Neuronal stem cell (in vitro differentiated cells): ENCODE measurements around the gene SMAD6.
A peak's percentile ranks its signal among the peaks of the same experiment; 100 is the strongest.

Experiments used
- DNase-seq: peaks from one replicate; pipeline ENCODE4 v3.0.0-alpha.2; 2013; ENCODE audit warnings: low spot score
- H2AFZ ChIP-seq: one replicate; pipeline ENCODE4 v1.6.1; 2013; ENCODE audit warnings: mild to moderate bottlenecking, low read length, inconsistent platforms
- H2AK5ac ChIP-seq: 2 replicates; pipeline ENCODE4 v1.6.1; 2013; ENCODE audit warnings: low read depth, mild to moderate bottlenecking, inconsistent platforms, low read length, moderate library complexity, mixed read lengths
- H2BK120ac ChIP-seq: 2 replicates; pipeline ENCODE4 v1.6.1; 2013; ENCODE audit warnings: low read depth, mild to moderate bottlenecking, inconsistent platforms, low read length, moderate library complexity, mixed read lengths
- H2BK12ac ChIP-seq: one replicate; pipeline ENCODE4 v1.6.1; 2013; ENCODE audit warnings: low read length, inconsistent platforms
- H2BK15ac ChIP-seq: 2 replicates; pipeline ENCODE4 v1.6.1; 2013; ENCODE audit warnings: mild to moderate bottlenecking, low read length, inconsistent platforms, mixed read lengths
- H2BK5ac ChIP-seq: one replicate; pipeline ENCODE4 v1.6.1; 2013; ENCODE audit warnings: inconsistent platforms, mild to moderate bottlenecking, low read length, moderate library complexity
- H3K14ac ChIP-seq: one replicate; pipeline ENCODE4 v1.6.1; 2013; ENCODE audit warnings: low read length, inconsistent platforms
- H3K18ac ChIP-seq: 2 replicates; pipeline ENCODE4 v1.6.1; 2013; ENCODE audit warnings: low read length, inconsistent platforms
- H3K23ac ChIP-seq: 2 replicates; pipeline ENCODE4 v1.6.1; 2013; ENCODE audit warnings: low read depth, mild to moderate bottlenecking, mixed read lengths, low read length, inconsistent platforms; ENCODE audit not compliant: poor library complexity
- H3K27ac ChIP-seq: replicated peaks from 3 replicates; pipeline ENCODE4 v1.5.1; 2013; ENCODE audit warnings: low read length, inconsistent platforms
- H3K27me3 ChIP-seq, 3 experiments: 2 replicates each; pipeline ENCODE4 v1.6.1; 2013; ENCODE audit warnings: low read length in 3 of 3, mild to moderate bottlenecking in 2 of 3, inconsistent platforms in 1 of 3, low read depth in 1 of 3, mixed read lengths in 1 of 3, moderate library complexity in 1 of 3; ENCODE audit not compliant: control insufficient read depth in 3 of 3, insufficient read depth in 3 of 3
- H3K36me3 ChIP-seq, 2 donors: replicated peaks in 1 of 2; 2 replicates each; pipeline ENCODE4 v1.6.1; 2013; ENCODE audit warnings: low read length in 2 of 2; ENCODE audit not compliant: control insufficient read depth in 2 of 2, insufficient read depth in 2 of 2
- H3K4ac ChIP-seq: 2 replicates; pipeline ENCODE4 v1.6.1; 2013; ENCODE audit warnings: inconsistent platforms, mild to moderate bottlenecking, low read length, moderate library complexity
- H3K4me1 ChIP-seq, 2 donors: 1 replicate in 1 of 2; 2 replicates in 1 of 2; pipeline ENCODE4 v1.6.1; 2013; ENCODE audit warnings: low read length in 2 of 2, low read depth in 1 of 2; ENCODE audit not compliant: control insufficient read depth in 2 of 2, insufficient read depth in 1 of 2
- H3K4me2 ChIP-seq: one replicate; pipeline ENCODE4 v1.6.1; 2013; ENCODE audit warnings: mild to moderate bottlenecking, low read length, inconsistent platforms; ENCODE audit not compliant: insufficient read depth, poor library complexity, severe bottlenecking
- H3K4me3 ChIP-seq, 2 donors: 2 replicates each; pipeline ENCODE4 v1.5.1; 2013; ENCODE audit warnings: low read length in 2 of 2, mild to moderate bottlenecking in 2 of 2, inconsistent platforms in 1 of 2, moderate library complexity in 1 of 2
- H3K79me1 ChIP-seq: one replicate; pipeline ENCODE4 v1.6.1; 2013; ENCODE audit warnings: low read depth, mild to moderate bottlenecking, inconsistent platforms, low read length, moderate library complexity
- H3K9ac ChIP-seq: one replicate; pipeline ENCODE4 v1.6.1; 2013; ENCODE audit warnings: mild to moderate bottlenecking, low read depth, low read length, inconsistent platforms; ENCODE audit not compliant: poor library complexity
- H3K9me3 ChIP-seq, 2 donors: replicated peaks in 1 of 2; 2 replicates each; pipeline versions ENCODE3 to v1.6.1; 2013; ENCODE audit warnings: low read length in 2 of 2, mild to moderate bottlenecking in 2 of 2, inconsistent platforms in 1 of 2, low read depth in 1 of 2, mixed read lengths in 1 of 2, moderate library complexity in 1 of 2; ENCODE audit not compliant: control insufficient read depth in 2 of 2, insufficient read depth in 1 of 2
- H4K8ac ChIP-seq: one replicate; pipeline ENCODE4 v1.6.1; 2013; ENCODE audit warnings: low read depth, mild to moderate bottlenecking, inconsistent platforms, low read length, moderate library complexity
- H4K91ac ChIP-seq: one replicate; pipeline ENCODE4 v1.6.1; 2013; ENCODE audit warnings: low read length, low read depth, mild to moderate bottlenecking, inconsistent platforms; ENCODE audit not compliant: poor library complexity
- WGBS, 2 donors: extraction: QIAGEN DNeasy Blood & Tissue Kit; methylation state at CpG; one replicate each; pipeline ENCODE4 v1.1.7; 2013; ENCODE audit warnings: missing lambda C conversion rate in 2 of 2, mixed read lengths in 1 of 2; ENCODE audit not compliant: insufficient read length in 2 of 2, insufficient replicate concordance in 1 of 2; ENCODE audit errors: extremely low coverage in 2 of 2; 5-methylcytosine and 5-hydroxymethylcytosine counted together

The SMAD6 gene

GRCh38 chr15:66702787-66703539, 927 bp downstream of the SMAD6 start:
- H2AK5ac ChIP-seq: peak overlapping the region; percentile 28
- peak overlapping the region; percentile 63 for H2BK12ac ChIP-seq
- no CpG with 5 or more reads among the region's 95 CpGs for WGBS, 2 donors
- peak overlapping the region; percentile 96 for H3K18ac ChIP-seq
- H3K23ac ChIP-seq: peak overlapping the region; percentile 50
- peak overlapping the region; percentile 85 for H2AFZ ChIP-seq
- no peaks in the 10 kb centered on the region for H3K36me3 ChIP-seq
- peaks cover 0 to 31% (median 0%) of the 10 kb centered on the region in 3 experiments for H3K27me3 ChIP-seq
- H3K4me3 ChIP-seq: peak overlapping the region; percentile 55 to 83
- H3K4ac ChIP-seq: no peak overlapping the region
- H3K9ac ChIP-seq: peak overlapping the region; percentile 88
- no peak overlapping the region for H2BK120ac ChIP-seq
- no peaks in the 10 kb centered on the region for H3K9me3 ChIP-seq
- H2BK5ac ChIP-seq: no peak overlapping the region
- H3K79me1 ChIP-seq: no peaks in the 10 kb centered on the region
- H3K14ac ChIP-seq: no peak overlapping the region
- peak overlapping the region; percentile 50 for H2BK15ac ChIP-seq
- H3K27ac ChIP-seq: no peak overlapping the region
- H3K4me1 ChIP-seq: peaks cover 19 to 35% of the 10 kb centered on the region in 2 donors
- no peak for DNase-seq
- no peak overlapping the region for H4K91ac ChIP-seq
- no peak overlapping the region for H4K8ac ChIP-seq
- H3K4me2 ChIP-seq: peak overlapping the region; percentile 89

GRCh38 chr15:66703540-66703941, 1.5 kb downstream of the SMAD6 start:
- no peaks in the 10 kb centered on the region for H3K9me3 ChIP-seq
- H2BK15ac ChIP-seq: no peak overlapping the region
- H2AK5ac ChIP-seq: peak overlapping the region; percentile 68
- peak overlapping the region; percentile 63 for H3K23ac ChIP-seq
- peak overlapping the region; percentile 89 for H3K9ac ChIP-seq
- H3K79me1 ChIP-seq: no peaks in the 10 kb centered on the region
- H3K18ac ChIP-seq: peak overlapping the region; percentile 96
- H3K4me2 ChIP-seq: peak overlapping the region; percentile 89
- no peak overlapping the region for H3K14ac ChIP-seq
- no peak overlapping the region for H3K4ac ChIP-seq
- no CpG with 5 or more reads among the region's 59 CpGs for WGBS, 2 donors
- no peak overlapping the region for H4K91ac ChIP-seq
- no peak overlapping the region for H3K27ac ChIP-seq
- H4K8ac ChIP-seq: no peak overlapping the region
- H3K4me1 ChIP-seq: peaks cover 19 to 33% of the 10 kb centered on the region in 2 donors
- H3K4me3 ChIP-seq: peak overlapping the region; percentile 55 to 83
- peak overlapping the region; percentile 63 for H2BK12ac ChIP-seq
- H2BK120ac ChIP-seq: peak overlapping the region; percentile 11
- DNase-seq: no peak
- H2AFZ ChIP-seq: peak overlapping the region; percentile 85
- H3K27me3 ChIP-seq: peaks cover 0 to 31% (median 0%) of the 10 kb centered on the region in 3 experiments
- H3K36me3 ChIP-seq: peaks cover 0 to under 1% of the 10 kb centered on the region in 2 donors
- H2BK5ac ChIP-seq: no peak overlapping the region

- Histone ChIP-seq H3K4me3 (peak overlapping the region; percentile 55 to 83), H3K4ac (no peak overlapping the region), H2BK120ac (peak overlapping the region; percentile 11), H3K23ac (no peak overlapping the region), H4K91ac (peak overlapping the region; percentile 41), H2BK15ac (no peak overlapping the region), H3K9me3 (no peaks in the 10 kb centered on the region), H2AK5ac (peak overlapping the region; percentile 68), H3K27ac (no peak overlapping the region), H3K27me3 (peaks cover 0 to 31% (median 0%) of the 10 kb centered on the region in 3 experiments), H3K14ac (no peak overlapping the region), H3K4me2 (peak overlapping the region; percentile 89), H4K8ac (no peak overlapping the region), H2BK12ac (no peak overlapping the region), H3K9ac (peak overlapping the region; percentile 89), H3K36me3 (peaks cover 0 to 2% of the 10 kb centered on the region in 2 donors), H2BK5ac (no peak overlapping the region), H3K4me1 (peaks cover 19 to 31% of the 10 kb centered on the region in 2 donors), H3K79me1 (no peaks in the 10 kb centered on the region), H2AFZ (peak overlapping the region; percentile 85), H3K18ac (peak overlapping the region; percentile 96)
- DNase-seq: no peak
- WGBS, 2 donors: no CpG with 5 or more reads among the region's 30 CpGs
Measured at GRCh38 chr15:66704019-66704802, 2.2 kb downstream of the SMAD6 start.

GRCh38 chr15:66704803-66705153, 2.7 kb downstream of the SMAD6 start:
- H3K18ac ChIP-seq: no peak overlapping the region
- peaks cover 19 to 31% of the 10 kb centered on the region in 2 donors for H3K4me1 ChIP-seq
- H3K4ac ChIP-seq: no peak overlapping the region
- no peak overlapping the region for H3K9ac ChIP-seq
- H2BK15ac ChIP-seq: no peak overlapping the region
- H2AFZ ChIP-seq: no peak overlapping the region
- whole genome bisulfite sequencing, 2 donors: no CpG with 5 or more reads among the region's 1 CpG
- no peak for DNase-seq
- H3K27me3 ChIP-seq: peaks cover 0 to 31% (median 0%) of the 10 kb centered on the region in 3 experiments
- no peaks in the 10 kb centered on the region for H3K79me1 ChIP-seq
- H2BK120ac ChIP-seq: no peak overlapping the region
- H3K14ac ChIP-seq: no peak overlapping the region
- H3K23ac ChIP-seq: no peak overlapping the region
- H2AK5ac ChIP-seq: no peak overlapping the region
- H4K8ac ChIP-seq: no peak overlapping the region
- H2BK5ac ChIP-seq: no peak overlapping the region
- H3K4me3 ChIP-seq: peak overlapping the region in 1 of 2 donors; percentile 55
- no peak overlapping the region for H3K27ac ChIP-seq
- no peak overlapping the region for H2BK12ac ChIP-seq
- no peak overlapping the region for H3K4me2 ChIP-seq
- no peaks in the 10 kb centered on the region for H3K9me3 ChIP-seq
- peaks cover 0 to 2% of the 10 kb centered on the region in 2 donors for H3K36me3 ChIP-seq
- H4K91ac ChIP-seq: no peak overlapping the region
